Stimulated activated CD8-positive, alpha-beta memory T cell treated with anti-CD3 and anti-CD28 coated beads, Interleukin-4, amount 100 ng/mL, for 4 hours (primary cell): ENCODE measurements around the gene PCYT2.
"Not testable (repeated sequence)": the region's sequence is repeated elsewhere in the genome, so short reads cannot be mapped to it uniquely, and the experiment has no call there.

Experiments
- DNase-seq, 2 donors: peaks; one replicate each; pipeline ENCODE4 v3.0.0-alpha.2; 2020; ENCODE audit warnings: low read depth in 2 of 2, low spot score in 1 of 2

PCYT2 gene

GRCh38 chr17:81911277-81911961, at the start of gene PCYT2:
PCYT2 (minus strand) TSS chr17:81911399; CDS start chr17:81911355, 44 bp downstream.
- peak; percentile 76 to 87 for DNase-seq

GRCh38 chr17:81960130-81960958, 49.1 kb upstream of the PCYT2 start:
- no peak for DNase-seq

- DNase-seq = peak; percentile 55 to 63
Measured at GRCh38 chr17:81959362-81960129, 48.3 kb upstream of the PCYT2 start.

- DNase-seq = no peak
Measured at GRCh38 chr17:81958633-81959342, 47.6 kb upstream of the PCYT2 start.

GRCh38 chr17:81957691-81958432, 46.7 kb upstream of the PCYT2 start:
- no peak for DNase-seq

GRCh38 chr17:81956607-81957589, 45.7 kb upstream of the PCYT2 start:
- DNase-seq = no peak

GRCh38 chr17:81955756-81956544, 44.8 kb upstream of the PCYT2 start:
- no peak for DNase-seq

- DNase-seq = no peak
Measured at GRCh38 chr17:81955058-81955681, 44.0 kb upstream of the PCYT2 start.

- no peak for DNase-seq
Measured at GRCh38 chr17:81954131-81955057, 43.2 kb upstream of the PCYT2 start.

- DNase-seq = not testable (repeated sequence)
Measured at GRCh38 chr17:81953443-81953842, 42.2 kb upstream of the PCYT2 start.

- DNase-seq = no peak
Measured at GRCh38 chr17:81952792-81953228, 41.6 kb upstream of the PCYT2 start.

- DNase-seq = no peak
Measured at GRCh38 chr17:81951785-81952684, 40.8 kb upstream of the PCYT2 start.

GRCh38 chr17:81950501-81950900, 39.3 kb upstream of the PCYT2 start:
- DNase-seq = no peak

- DNase-seq = no peak
Measured at GRCh38 chr17:81948635-81949378, 37.6 kb upstream of the PCYT2 start.

- no peak for DNase-seq
Measured at GRCh38 chr17:81947189-81947588, 36.0 kb upstream of the PCYT2 start, which contains the start of gene MYADML2. MYADML2 (minus strand) TSS chr17:81947233; CDS start chr17:81941741, 5,492 bp downstream.
